ENCODE measurements around the gene PARVB. TPM values are rescaled to one million over a fixed set of nuclear protein-coding genes. Genes with fewer than 3 reads are reported as not detected.

The PARVB gene
- total RNA-seq, 1 donor from 2014 or later: 12.7 TPM

GRCh38 chr22:44196241-44196640 lies 172.1 kb downstream of the PARVB start:
- Histone ChIP-seq H3K9me3 (ENCODE audit: low read depth) (no peaks in the 10 kb centered on the region), H3F3A (ENCODE audit: low read depth) (no peaks in the 10 kb centered on the region), H3K9ac (no peak overlapping the region), H3K36me3 (no peaks in the 10 kb centered on the region), H3K4me3 (no peak overlapping the region), H3K27me3 (no peaks in the 10 kb centered on the region), H3K27ac (no peak overlapping the region), H3K4me1 (peaks cover 19% of the 10 kb centered on the region), H2AFZ (replicated peaks) (no peak overlapping the region), H4K20me1 (ENCODE audit: low read depth) (no peaks in the 10 kb centered on the region), H3K4me2 (no peak overlapping the region), H3K79me2 (ENCODE audit: low read depth) (no peaks in the 10 kb centered on the region)
- H3K9me3 Mint-ChIP-seq: no peaks in the 10 kb centered on the region
- no peak overlapping the region for H3K27ac Mint-ChIP-seq
- H3K4me1 Mint-ChIP-seq: peaks cover 12% of the 10 kb centered on the region
- no peak overlapping the region for H3K4me3 Mint-ChIP-seq
- H3K36me3 Mint-ChIP-seq: no peaks in the 10 kb centered on the region
- no peak for DNase-seq (ENCODE audit: low spot score)
- peaks cover 12% of the 10 kb centered on the region for H3K27me3 Mint-ChIP-seq (ENCODE audit: insufficient read depth, low read depth)
- TF ChIP-seq EZH2 (IDR thresholded peaks at IDR 0.05) (no peak), EZH2phosphoT487 (IDR thresholded peaks at IDR 0.05) (no peak)
- TF ChIP-seq, protein P1, sequence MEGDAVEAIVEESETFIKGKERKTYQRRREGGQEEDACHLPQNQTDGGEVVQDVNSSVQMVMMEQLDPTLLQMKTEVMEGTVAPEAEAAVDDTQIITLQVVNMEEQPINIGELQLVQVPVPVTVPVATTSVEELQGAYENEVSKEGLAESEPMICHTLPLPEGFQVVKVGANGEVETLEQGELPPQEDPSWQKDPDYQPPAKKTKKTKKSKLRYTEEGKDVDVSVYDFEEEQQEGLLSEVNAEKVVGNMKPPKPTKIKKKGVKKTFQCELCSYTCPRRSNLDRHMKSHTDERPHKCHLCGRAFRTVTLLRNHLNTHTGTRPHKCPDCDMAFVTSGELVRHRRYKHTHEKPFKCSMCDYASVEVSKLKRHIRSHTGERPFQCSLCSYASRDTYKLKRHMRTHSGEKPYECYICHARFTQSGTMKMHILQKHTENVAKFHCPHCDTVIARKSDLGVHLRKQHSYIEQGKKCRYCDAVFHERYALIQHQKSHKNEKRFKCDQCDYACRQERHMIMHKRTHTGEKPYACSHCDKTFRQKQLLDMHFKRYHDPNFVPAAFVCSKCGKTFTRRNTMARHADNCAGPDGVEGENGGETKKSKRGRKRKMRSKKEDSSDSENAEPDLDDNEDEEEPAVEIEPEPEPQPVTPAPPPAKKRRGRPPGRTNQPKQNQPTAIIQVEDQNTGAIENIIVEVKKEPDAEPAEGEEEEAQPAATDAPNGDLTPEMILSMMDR (IDR thresholded peaks at IDR 0.05): no peak

- Mint-ChIP-seq H3K4me1 (peaks cover 11% of the 10 kb centered on the region), H3K36me3 (no peaks in the 10 kb centered on the region), H3K27me3 (ENCODE audit: insufficient read depth, low read depth) (peaks cover 12% of the 10 kb centered on the region), H3K9me3 (no peaks in the 10 kb centered on the region), H3K27ac (no peak overlapping the region), H3K4me3 (no peak overlapping the region)
- H3K27me3 ChIP-seq: no peaks in the 10 kb centered on the region
- TF ChIP-seq, protein P1 (IDR thresholded peaks at IDR 0.05): no peak
- no peak for TF ChIP-seq EZH2phosphoT487 (IDR thresholded peaks at IDR 0.05)
- TF ChIP-seq EZH2 (IDR thresholded peaks at IDR 0.05): no peak
- no peaks in the 10 kb centered on the region for H3F3A ChIP-seq (ENCODE audit: low read depth)
- no peak overlapping the region for H2AFZ ChIP-seq (replicated peaks)
- no peak overlapping the region for H3K9ac ChIP-seq
- no peaks in the 10 kb centered on the region for H3K79me2 ChIP-seq (ENCODE audit: low read depth)
- H3K4me2 ChIP-seq: no peak overlapping the region
- DNase-seq (ENCODE audit: low spot score): no peak
- H3K9me3 ChIP-seq (ENCODE audit: low read depth): no peaks in the 10 kb centered on the region
- peaks cover 19% of the 10 kb centered on the region for H3K4me1 ChIP-seq
- H3K4me3 ChIP-seq: no peak overlapping the region
- H3K27ac ChIP-seq: no peak overlapping the region
- no peaks in the 10 kb centered on the region for H4K20me1 ChIP-seq (ENCODE audit: low read depth)
- H3K36me3 ChIP-seq: no peaks in the 10 kb centered on the region
Measured at GRCh38 chr22:44196731-44197131, 172.6 kb downstream of the PARVB start.

- no peak for DNase-seq (ENCODE audit: low spot score)
- H3F3A ChIP-seq (ENCODE audit: low read depth): no peaks in the 10 kb centered on the region
- H3K9ac ChIP-seq: no peak overlapping the region
- peaks cover 8% of the 10 kb centered on the region for H3K4me1 Mint-ChIP-seq
- H3K36me3 Mint-ChIP-seq: no peaks in the 10 kb centered on the region
- H3K9me3 ChIP-seq (ENCODE audit: low read depth): no peaks in the 10 kb centered on the region
- no peak overlapping the region for H3K4me3 ChIP-seq
- H2AFZ ChIP-seq (replicated peaks): no peak overlapping the region
- no peaks in the 10 kb centered on the region for H4K20me1 ChIP-seq (ENCODE audit: low read depth)
- no peak overlapping the region for H3K4me3 Mint-ChIP-seq
- peaks cover 12% of the 10 kb centered on the region for H3K27me3 Mint-ChIP-seq (ENCODE audit: insufficient read depth, low read depth)
- no peak overlapping the region for H3K4me2 ChIP-seq
- no peaks in the 10 kb centered on the region for H3K27me3 ChIP-seq
- H3K9me3 Mint-ChIP-seq: no peaks in the 10 kb centered on the region
- no peak overlapping the region for H3K27ac ChIP-seq
- H3K4me1 ChIP-seq: peaks cover 16% of the 10 kb centered on the region
- no peaks in the 10 kb centered on the region for H3K79me2 ChIP-seq (ENCODE audit: low read depth)
- H3K27ac Mint-ChIP-seq: no peak overlapping the region
- TF ChIP-seq EZH2 (IDR thresholded peaks at IDR 0.05): no peak
- TF ChIP-seq, protein P1 (IDR thresholded peaks at IDR 0.05): no peak
- TF ChIP-seq EZH2phosphoT487 (IDR thresholded peaks at IDR 0.05): no peak
- H3K36me3 ChIP-seq: no peaks in the 10 kb centered on the region
Measured at GRCh38 chr22:44197271-44197670, 173.2 kb downstream of the PARVB start.

Measured in neural progenitor cell (in vitro differentiated cells).